ENCODE results near the gene FER.

DNA sequence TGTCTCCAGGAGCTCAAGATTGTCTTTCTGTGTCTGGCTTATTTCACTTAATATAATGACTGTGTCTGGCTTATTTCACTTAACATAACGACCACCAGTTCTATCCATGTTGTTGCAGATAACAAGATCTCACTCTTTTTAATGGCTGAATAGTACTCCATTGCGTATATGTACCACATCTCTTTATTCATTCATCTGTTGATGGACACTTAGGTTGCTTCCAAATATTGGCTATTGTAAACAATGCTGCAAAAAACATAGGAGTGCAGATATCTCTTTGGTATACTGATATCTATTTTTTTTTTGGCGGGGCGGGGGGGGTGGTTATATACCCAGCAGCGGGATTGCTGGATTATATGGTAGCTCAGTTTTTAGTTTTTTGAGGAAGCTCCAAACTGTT lies 45.5 kb downstream of the FER start:
- TF ChIP-seq EZH2 (IDR thresholded peaks at IDR 0.05; ENCODE audit: borderline replicate concordance, low read length) (no peak), CTCF (IDR thresholded peaks at IDR 0.05; ENCODE audit: low read length) (no peak)
